ENCODE results near the gene SAPCD2. TPM values are rescaled to one million over a fixed set of nuclear protein-coding genes. Genes with fewer than 3 reads are reported as not detected.

Gene SAPCD2
- total and polyA plus RNA-seq, 8 donors: 0.04 to 0.97 (median 0.34) TPM

DNA sequence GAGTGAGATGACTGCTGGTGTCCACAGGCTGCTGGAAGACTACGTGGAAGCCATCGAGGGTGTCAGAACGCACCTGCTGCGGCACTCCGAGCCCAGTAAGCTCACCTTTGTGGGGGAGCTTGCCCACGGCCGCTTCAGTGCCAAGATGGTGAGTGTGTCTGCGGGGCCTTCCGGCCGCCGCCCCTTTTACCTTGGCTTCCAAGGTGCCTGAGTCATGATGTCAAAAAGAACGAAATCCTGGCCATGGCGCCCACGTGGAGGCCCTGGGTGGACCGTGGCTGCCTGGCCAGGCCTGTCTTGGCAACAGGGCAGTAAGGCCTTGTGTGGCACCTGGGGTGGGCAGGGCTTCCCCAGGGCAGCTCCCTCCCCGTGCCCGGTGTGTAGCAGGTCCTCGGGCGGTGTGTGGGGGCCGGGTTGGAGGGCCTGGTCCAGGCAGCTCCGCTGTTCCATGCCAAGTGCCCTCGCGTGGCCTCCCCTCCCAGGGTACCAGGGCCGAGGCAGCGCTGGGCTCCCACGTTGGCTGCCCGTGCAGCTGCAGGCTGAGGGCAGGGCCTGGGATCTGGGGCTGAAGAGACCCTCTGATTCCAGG lies 36.4 kb upstream of the SAPCD2 start:
- intact Hi-C loops (cut with DNase I): no loop called here
- 93 to 95% methylated on average over 27 of the region's 27 CpGs for WGBS, 2 donors
- H3K27ac ChIP-seq: no peak overlapping the region
- peak in 2 of 6 donors; percentile 37 to 80 for DNase-seq
- FAIRE-seq: no peak
- H3K4me1 ChIP-seq: no peaks in the 10 kb centered on the region
- TF ChIP-seq, protein P1, sequence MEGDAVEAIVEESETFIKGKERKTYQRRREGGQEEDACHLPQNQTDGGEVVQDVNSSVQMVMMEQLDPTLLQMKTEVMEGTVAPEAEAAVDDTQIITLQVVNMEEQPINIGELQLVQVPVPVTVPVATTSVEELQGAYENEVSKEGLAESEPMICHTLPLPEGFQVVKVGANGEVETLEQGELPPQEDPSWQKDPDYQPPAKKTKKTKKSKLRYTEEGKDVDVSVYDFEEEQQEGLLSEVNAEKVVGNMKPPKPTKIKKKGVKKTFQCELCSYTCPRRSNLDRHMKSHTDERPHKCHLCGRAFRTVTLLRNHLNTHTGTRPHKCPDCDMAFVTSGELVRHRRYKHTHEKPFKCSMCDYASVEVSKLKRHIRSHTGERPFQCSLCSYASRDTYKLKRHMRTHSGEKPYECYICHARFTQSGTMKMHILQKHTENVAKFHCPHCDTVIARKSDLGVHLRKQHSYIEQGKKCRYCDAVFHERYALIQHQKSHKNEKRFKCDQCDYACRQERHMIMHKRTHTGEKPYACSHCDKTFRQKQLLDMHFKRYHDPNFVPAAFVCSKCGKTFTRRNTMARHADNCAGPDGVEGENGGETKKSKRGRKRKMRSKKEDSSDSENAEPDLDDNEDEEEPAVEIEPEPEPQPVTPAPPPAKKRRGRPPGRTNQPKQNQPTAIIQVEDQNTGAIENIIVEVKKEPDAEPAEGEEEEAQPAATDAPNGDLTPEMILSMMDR (IDR thresholded peaks at IDR 0.05): no peak
- ATAC-seq: no peak
- peaks cover 0 to 32% (median 0%) of the 10 kb centered on the region in 3 donors for H3K36me3 ChIP-seq
- no peaks in the 10 kb centered on the region for H3K27me3 ChIP-seq
- no peaks in the 10 kb centered on the region for H3K9me3 ChIP-seq
- no peak overlapping the region for H3K4me3 ChIP-seq

DNA sequence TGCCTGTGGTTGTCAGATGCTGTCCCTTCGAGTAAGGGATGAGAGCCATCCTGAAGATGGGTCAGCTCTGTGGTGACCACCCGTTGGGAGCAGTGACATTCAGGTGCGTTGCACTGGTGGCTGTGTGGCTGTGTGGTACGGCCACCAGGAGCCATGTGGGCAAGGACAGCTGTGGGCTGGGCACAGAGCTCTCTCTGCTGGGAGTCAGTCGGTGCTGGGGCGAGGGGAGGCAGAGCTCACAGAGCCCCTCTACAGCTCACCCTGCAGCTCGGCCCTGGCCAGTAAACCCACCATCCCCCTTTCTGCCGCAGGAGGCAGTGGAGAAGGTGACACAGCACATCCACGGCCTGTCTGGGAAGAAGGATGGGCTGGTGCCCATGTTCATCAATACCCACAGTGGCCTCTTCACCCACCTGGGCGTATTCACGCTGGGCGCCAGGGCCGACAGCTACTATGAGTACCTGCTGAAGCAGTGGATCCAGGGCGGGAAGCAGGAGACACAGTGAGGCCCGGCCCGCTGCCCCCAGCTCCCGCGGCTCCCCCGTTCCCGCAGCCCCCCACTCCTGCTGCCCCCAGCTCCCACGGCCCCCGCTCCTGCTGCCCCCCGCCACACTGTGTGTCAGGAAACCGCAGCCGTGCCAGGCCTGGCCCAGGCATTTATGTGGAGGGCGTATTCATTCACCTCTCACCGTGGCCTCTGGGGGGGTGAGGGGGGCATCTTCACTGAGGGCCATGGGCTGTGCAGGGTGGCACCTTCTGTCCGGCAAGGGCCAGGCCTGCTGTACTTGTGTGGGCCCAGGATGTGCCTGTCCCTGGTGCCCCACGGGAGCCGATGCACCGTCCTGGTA lies 35.7 kb upstream of the SAPCD2 start:
- WGBS, 2 donors: 91 to 94% methylated on average over 31 of the region's 31 CpGs
- no peak for ATAC-seq
- no peaks in the 10 kb centered on the region for H3K27me3 ChIP-seq
- TF ChIP-seq, protein P1 (IDR thresholded peaks at IDR 0.05): no peak
- H3K9me3 ChIP-seq: no peaks in the 10 kb centered on the region
- no peak for FAIRE-seq
- DNase-seq: peak in 1 of 6 donors; percentile 24
- peaks cover 0 to 39% (median 0%) of the 10 kb centered on the region in 3 donors for H3K36me3 ChIP-seq
- no peaks in the 10 kb centered on the region for H3K4me1 ChIP-seq
- H3K27ac ChIP-seq: no peak overlapping the region
- intact Hi-C loops (cut with DNase I): no loop called here
- no peak overlapping the region for H3K4me3 ChIP-seq

DNA sequence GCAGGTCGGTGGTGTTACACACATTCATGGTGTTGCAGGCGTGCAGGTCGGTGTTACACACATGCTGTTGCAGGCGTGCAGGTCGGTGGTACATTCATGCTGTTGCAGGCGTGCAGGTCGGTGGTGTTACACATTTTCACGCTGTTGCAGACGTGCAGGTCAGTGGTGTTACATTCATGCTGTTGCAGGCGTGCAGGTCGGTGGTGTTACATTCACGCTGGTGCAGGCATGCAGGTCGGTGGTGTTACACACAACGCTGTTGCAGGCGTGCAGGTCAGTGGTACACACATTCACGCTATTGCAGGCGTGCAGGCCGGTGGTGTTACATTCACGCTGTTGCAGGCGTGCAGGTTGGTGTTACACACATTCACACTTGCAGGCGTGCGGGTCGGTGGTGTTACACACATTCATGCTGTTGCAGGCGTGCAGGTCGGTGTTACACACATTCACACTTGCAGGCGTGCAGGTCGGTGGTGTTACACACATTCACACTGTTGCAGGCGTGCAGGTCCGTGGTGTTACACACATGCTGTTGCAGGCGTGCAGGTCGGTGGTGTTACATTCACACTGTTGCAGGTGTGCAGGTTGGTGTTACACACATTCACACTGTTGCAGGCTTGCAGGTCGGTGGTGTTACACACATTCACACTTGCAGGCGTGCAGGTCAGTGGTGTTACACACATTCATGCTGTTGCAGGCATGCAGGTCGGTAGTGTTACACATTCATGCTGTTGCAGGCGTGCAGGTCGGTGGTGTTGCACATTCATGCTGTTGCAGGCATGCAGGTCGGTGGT lies 33.0 kb upstream of the SAPCD2 start:
- Histone ChIP-seq H3K27me3 (no peaks in the 10 kb centered on the region), H3K4me3 (no peak overlapping the region), H3K27ac (no peak overlapping the region), H3K4me1 (no peaks in the 10 kb centered on the region), H3K36me3 (peaks cover 0 to 39% (median 0%) of the 10 kb centered on the region in 3 donors), H3K9me3 (no peaks in the 10 kb centered on the region)
- intact Hi-C loops (cut with DNase I): no loop called here
- WGBS, 2 donors: 90 to 94% methylated on average over 37 of the region's 37 CpGs
- peak in 1 of 6 donors; percentile 12 for DNase-seq
- ATAC-seq: no peak
- FAIRE-seq: no peak
- TF ChIP-seq, protein P1 (IDR thresholded peaks at IDR 0.05): no peak

DNA sequence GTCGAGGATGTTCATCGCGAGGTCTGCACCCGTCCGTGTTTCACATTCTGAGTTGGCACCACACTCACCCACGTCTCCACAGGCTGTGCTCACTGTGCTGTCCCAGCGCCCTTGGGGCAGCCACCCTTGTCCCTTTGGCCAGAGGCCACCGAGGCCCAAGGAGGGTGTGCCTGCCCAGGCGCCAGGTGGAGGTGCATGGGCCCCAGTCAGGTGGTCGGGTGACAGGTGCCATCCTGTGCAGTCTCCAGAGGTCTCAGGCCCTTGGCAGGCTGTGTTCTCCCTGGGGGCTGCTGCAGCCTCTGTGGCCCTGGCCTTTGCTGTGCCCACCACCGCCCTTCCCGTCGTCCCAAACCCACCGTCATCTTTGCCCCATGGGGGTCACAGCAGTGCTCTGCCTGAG lies 28.9 kb upstream of the SAPCD2 start:
- H3K4me1 ChIP-seq: no peaks in the 10 kb centered on the region
- H3K4me3 ChIP-seq: no peak overlapping the region
- intact Hi-C loops (cut with DNase I): no loop called here
- H3K27ac ChIP-seq: no peak overlapping the region
- TF ChIP-seq, protein P1 (IDR thresholded peaks at IDR 0.05): no peak
- no peak for ATAC-seq
- peaks cover 0 to 25% (median 3%) of the 10 kb centered on the region in 3 donors for H3K36me3 ChIP-seq
- peak in 1 of 6 donors; percentile 19 for DNase-seq
- FAIRE-seq: no peak
- WGBS, 2 donors: 89 to 91% methylated on average over 14 of the region's 14 CpGs
- H3K27me3 ChIP-seq: no peaks in the 10 kb centered on the region
- H3K9me3 ChIP-seq: no peaks in the 10 kb centered on the region

Measured in pancreas (tissue), 10 donors.